ENCODE data around the gene SLC35E3. TPM values are rescaled to one million over a fixed set of nuclear protein-coding genes. Genes with fewer than 3 reads are reported as not detected.
A peak's percentile ranks its signal among the peaks of the same experiment; 100 is the strongest.

SLC35E3 gene
- total and polyA plus RNA-seq, 2 experiments from 2014 or later, result 5.5 to 13.8 TPM

GRCh38 chr12:68825569-68826217 lies 79.7 kb downstream of the SLC35E3 start:
- H3K36me3 ChIP-seq (ENCODE audit: insufficient read depth), result peaks cover 84% of the 10 kb centered on the region
- H2AFZ ChIP-seq, result no peak overlapping the region
- no peak overlapping the region for H3K27ac Mint-ChIP-seq
- H3K27me3 Mint-ChIP-seq (ENCODE audit: insufficient read depth, low read depth, poor library complexity), result no peaks in the 10 kb centered on the region
- H3K4me1 ChIP-seq (ENCODE audit: insufficient read depth), result peaks cover 1% of the 10 kb centered on the region
- H3K9me3 Mint-ChIP-seq, result no peaks in the 10 kb centered on the region
- H3K27ac ChIP-seq (ENCODE audit: low read depth), result no peak overlapping the region
- H4K20me1 ChIP-seq (replicated peaks; ENCODE audit: insufficient read depth), result peaks cover 6% of the 10 kb centered on the region; the same call in 1 of the 2 replicates
- H3K79me2 ChIP-seq (replicated peaks; ENCODE audit: insufficient read depth), result peaks cover 21% of the 10 kb centered on the region
- no peak for ATAC-seq
- H3K4me3 ChIP-seq, result no peak overlapping the region
- H3K4me2 ChIP-seq, result no peak overlapping the region
- TF ChIP-seq STAT1 (IDR thresholded peaks at IDR 0.05; ENCODE audit: unreplicated experiment), result no peak
- TF ChIP-seq EZH2phosphoT487 (IDR thresholded peaks at IDR 0.05; ENCODE audit: unreplicated experiment), result peak; percentile 19
- H3K9me2 ChIP-seq (ENCODE audit: insufficient read depth), result no peaks in the 10 kb centered on the region
- peaks cover 2% of the 10 kb centered on the region; the same call in 2 of the 3 replicates for H3K4me1 Mint-ChIP-seq
- H3F3A ChIP-seq (replicated peaks; ENCODE audit: low read depth), result peaks cover 16% of the 10 kb centered on the region; the same call in 1 of the 2 replicates
- H3K36me3 Mint-ChIP-seq (ENCODE audit: low read depth), result peaks cover 81% of the 10 kb centered on the region
- no peak overlapping the region for H3K4me3 Mint-ChIP-seq
- no peaks in the 10 kb centered on the region for H3K27me3 ChIP-seq (ENCODE audit: insufficient read depth)
- DNase-seq (ENCODE audit: low spot score), result no peak

GRCh38 chr12:68827895-68828671 lies 82.1 kb downstream of the SLC35E3 start:
- peaks cover 13% of the 10 kb centered on the region for H3K79me2 ChIP-seq (replicated peaks; ENCODE audit: insufficient read depth)
- no peak for ATAC-seq
- H3K36me3 ChIP-seq (ENCODE audit: insufficient read depth), result peaks cover 68% of the 10 kb centered on the region
- no peaks in the 10 kb centered on the region for H3K27me3 ChIP-seq (ENCODE audit: insufficient read depth)
- peaks cover 6% of the 10 kb centered on the region; the same call in 1 of the 2 replicates for H4K20me1 ChIP-seq (replicated peaks; ENCODE audit: insufficient read depth)
- TF ChIP-seq NANOG (IDR thresholded peaks at IDR 0.05; ENCODE audit: borderline replicate concordance) (no peak), POLR2AphosphoS5 (IDR thresholded peaks at IDR 0.05; ENCODE audit: low read depth) (no peak), CTCF (conservative IDR thresholded peaks at IDR 0.05; ENCODE audit: low read depth in 2 of 2) (no peak), ZNF462 (CRISPR knock-in tag; IDR thresholded peaks at IDR 0.05) (no peak), ZNF331 (CRISPR knock-in tag; IDR thresholded peaks at IDR 0.05; ENCODE audit: low read depth) (no peak), JUNB (IDR thresholded peaks at IDR 0.05; ENCODE audit: unreplicated experiment) (no peak), ZNF114 (CRISPR knock-in tag; IDR thresholded peaks at IDR 0.05) (no peak)
- no peak overlapping the region for H2AFZ ChIP-seq
- Mint-ChIP-seq H3K4me3 (no peak overlapping the region), H3K9me3 (no peaks in the 10 kb centered on the region), H3K36me3 (ENCODE audit: low read depth) (peaks cover 84% of the 10 kb centered on the region), H3K4me1 (peaks cover 10% of the 10 kb centered on the region), H3K27me3 (ENCODE audit: insufficient read depth, low read depth, poor library complexity) (no peaks in the 10 kb centered on the region), H3K27ac (no peak overlapping the region)
- H3F3A ChIP-seq (replicated peaks; ENCODE audit: low read depth), result peaks cover 16% of the 10 kb centered on the region; the same call in 1 of the 2 replicates
- no peak overlapping the region for H3K27ac ChIP-seq (ENCODE audit: low read depth)
- no peak overlapping the region for H3K4me3 ChIP-seq
- H3K9me2 ChIP-seq (ENCODE audit: insufficient read depth), result no peaks in the 10 kb centered on the region
- no peak overlapping the region for H3K4me2 ChIP-seq
- DNase-seq (ENCODE audit: low spot score), result no peak
- peaks cover 5% of the 10 kb centered on the region for H3K4me1 ChIP-seq (ENCODE audit: insufficient read depth)

Data from GM23338 (cell line).